ENCODE measurements around the gene ZNF512. TPM values are rescaled to one million over a fixed set of nuclear protein-coding genes. Genes with fewer than 3 reads are reported as not detected.
"Not testable (repeated sequence)": the region's sequence is repeated elsewhere in the genome, so short reads cannot be mapped to it uniquely, and the experiment has no call there.

Gene ZNF512
- polyA plus RNA-seq, 2 of the 4 experiments (the other 2 are of a cell fraction): 25.3 to 55.4 TPM

DNA sequence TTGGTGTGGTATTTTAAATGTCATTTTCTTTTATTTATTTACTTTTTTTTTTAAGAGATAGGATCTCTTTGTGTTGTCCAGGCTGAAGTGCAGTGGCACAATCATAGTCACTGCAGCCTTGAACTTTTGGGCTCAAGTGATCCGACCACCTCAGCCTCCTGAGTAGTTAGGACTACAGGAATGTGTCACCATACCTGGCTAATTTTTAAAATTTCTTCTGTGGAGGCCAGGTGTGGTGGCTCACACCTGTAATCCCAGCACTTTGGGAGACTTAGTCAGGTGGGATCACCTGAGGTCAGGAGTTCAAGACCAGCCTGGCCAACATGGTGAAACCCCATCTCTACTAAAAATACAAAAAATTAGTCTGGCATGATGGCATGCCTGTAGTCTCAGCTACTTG lies 33.5 kb upstream of the ZNF512 start:
- POLR2A ChIA-PET: no interaction called here
- DNase-seq (ENCODE audit: low read depth in 1 of 2, low spot score in 1 of 2) (no peak), FAIRE-seq (no peak), ATAC-seq (no peak)
- H3K4me1 ChIP-seq: peaks cover 9% of the 10 kb centered on the region; the same call in 2 of the 3 replicates
- TF ChIP-seq NPAS2 (CRISPR knock-in tag; IDR thresholded peaks at IDR 0.05; ENCODE audit: borderline replicate concordance) (no peak), JUNB (IDR thresholded peaks at IDR 0.05) (no peak), CEBPB (IDR thresholded peaks at IDR 0.05) (no peak), FOSL2 (IDR thresholded peaks at IDR 0.05) (no peak), FOSL2 (CRISPR knock-in tag; IDR thresholded peaks at IDR 0.05) (no peak), KDM5A (IDR thresholded peaks at IDR 0.05) (no peak), SREBF2 (IDR thresholded peaks at IDR 0.05) (no peak)
- H3K27ac ChIP-seq: no peak overlapping the region
- CTCF ChIA-PET: no interaction called here
- 48% methylated on average over 1 of the region's 1 CpG for WGBS (ENCODE audit: missing lambda C conversion rate)
- H3K4me3 ChIP-seq: no peak overlapping the region
- H3K9me3 ChIP-seq: peaks cover 5% of the 10 kb centered on the region; the same call in 1 of the 3 replicates
- no peak overlapping the region for H3K4me2 ChIP-seq

DNA sequence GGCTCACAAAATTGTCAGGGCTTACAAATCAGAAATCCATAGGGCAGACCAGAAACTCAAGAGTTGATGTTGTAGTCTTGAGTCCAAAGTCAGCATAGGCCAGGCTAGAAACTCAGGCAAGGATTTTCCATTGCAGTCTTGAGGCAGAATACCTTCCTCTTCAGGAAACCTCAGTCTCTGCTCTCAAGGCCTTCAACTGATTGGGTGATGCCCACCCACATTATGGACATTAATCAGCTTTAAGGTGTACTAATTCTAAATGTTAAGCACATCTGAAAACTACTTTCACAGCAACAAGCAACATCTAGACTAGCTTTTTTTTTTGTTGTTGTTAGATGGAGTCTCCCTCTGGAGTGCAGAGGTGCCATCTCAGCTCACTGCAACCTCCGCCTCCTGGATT lies 31.3 kb upstream of the ZNF512 start:
- Histone ChIP-seq H3K4me1 (peaks cover 9% of the 10 kb centered on the region; the same call in 2 of the 3 replicates), H3K4me3 (no peak overlapping the region), H3K4me2 (no peak overlapping the region), H3K9me3 (peaks cover 14% of the 10 kb centered on the region; the same call in 2 of the 3 replicates), H3K27ac (no peak overlapping the region)
- DNase-seq (ENCODE audit: low read depth in 1 of 2, low spot score in 1 of 2) (no peak), ATAC-seq (no peak), FAIRE-seq (no peak)
- ChIA-PET CTCF (interaction anchor here (1.1 kb wide), 1 partner anchor 18 kb away, joined by 3 read pairs; no protein-coding TSS in a partner anchor), POLR2A (no interaction called here)
- WGBS (ENCODE audit: missing lambda C conversion rate): 89% methylated on average over 1 of the region's 1 CpG
- TF ChIP-seq, protein P1, sequence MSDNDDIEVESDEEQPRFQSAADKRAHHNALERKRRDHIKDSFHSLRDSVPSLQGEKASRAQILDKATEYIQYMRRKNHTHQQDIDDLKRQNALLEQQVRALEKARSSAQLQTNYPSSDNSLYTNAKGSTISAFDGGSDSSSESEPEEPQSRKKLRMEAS (IDR thresholded peaks at IDR 0.05): no peak
- TF ChIP-seq CHD4 (IDR thresholded peaks at IDR 0.05; ENCODE audit: borderline replicate concordance): no peak
- TF ChIP-seq, protein P2, sequence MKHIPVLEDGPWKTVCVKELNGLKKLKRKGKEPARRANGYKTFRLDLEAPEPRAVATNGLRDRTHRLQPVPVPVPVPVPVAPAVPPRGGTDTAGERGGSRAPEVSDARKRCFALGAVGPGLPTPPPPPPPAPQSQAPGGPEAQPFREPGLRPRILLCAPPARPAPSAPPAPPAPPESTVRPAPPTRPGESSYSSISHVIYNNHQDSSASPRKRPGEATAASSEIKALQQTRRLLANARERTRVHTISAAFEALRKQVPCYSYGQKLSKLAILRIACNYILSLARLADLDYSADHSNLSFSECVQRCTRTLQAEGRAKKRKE (CRISPR knock-in tag; IDR thresholded peaks at IDR 0.05; ENCODE audit: low read depth): no peak
- TF ChIP-seq SMC3 (IDR thresholded peaks at IDR 0.05): no peak

DNA sequence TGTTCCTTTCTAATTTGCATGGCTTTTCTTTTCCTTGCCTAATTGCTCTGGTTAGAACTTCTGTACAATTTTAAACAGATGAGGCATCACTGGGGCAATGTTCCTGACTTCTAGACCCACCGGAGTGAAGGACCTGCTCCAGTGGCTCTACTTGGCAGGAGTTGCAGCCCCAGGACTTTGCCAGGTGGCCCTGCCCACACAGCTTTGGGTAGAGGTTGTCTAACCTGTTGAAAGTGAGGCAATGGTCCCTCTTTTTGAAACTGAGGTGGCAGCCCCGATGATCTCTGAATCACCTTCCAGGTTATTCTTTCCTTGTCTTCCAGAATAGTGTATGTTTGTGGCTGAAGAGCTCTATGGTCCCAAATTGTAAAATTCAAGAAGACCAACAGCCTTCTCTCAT lies 29.9 kb upstream of the ZNF512 start:
- no peak overlapping the region for H3K4me3 ChIP-seq
- DNase-seq (ENCODE audit: low read depth in 1 of 2, low spot score in 1 of 2): no peak
- no peak overlapping the region for H3K27ac ChIP-seq
- ChIA-PET CTCF (interaction anchor here (1.1 kb wide), 1 partner anchor 16 kb away, joined by 4 read pairs; a partner anchor contains a TSS), POLR2A (no interaction called here)
- no peak; a peak in 1 of 6 replicates for ATAC-seq
- H3K4me2 ChIP-seq: no peak overlapping the region
- no peak for FAIRE-seq
- WGBS (ENCODE audit: missing lambda C conversion rate): 30% methylated on average over 2 of the region's 2 CpGs
- H3K9me3 ChIP-seq: peaks cover 14% of the 10 kb centered on the region; the same call in 2 of the 3 replicates
- H3K4me1 ChIP-seq: peaks cover 9% of the 10 kb centered on the region; the same call in 2 of the 3 replicates
- TF ChIP-seq MAFK (IDR thresholded peaks at IDR 0.05; ENCODE audit: partially characterized antibody) (no peak), MAZ (IDR thresholded peaks at IDR 0.05; ENCODE audit: borderline replicate concordance, low read depth, low read length) (no peak), ZSCAN20 (CRISPR knock-in tag; IDR thresholded peaks at IDR 0.05) (no peak), HEYL (CRISPR knock-in tag; IDR thresholded peaks at IDR 0.05) (no peak), KDM5A (IDR thresholded peaks at IDR 0.05) (no peak), MYC (IDR thresholded peaks at IDR 0.05; ENCODE audit: borderline replicate concordance, low read length) (no peak), ZFP36 (IDR thresholded peaks at IDR 0.05; ENCODE audit: borderline replicate concordance, partially characterized antibody) (no peak), SMC3 (IDR thresholded peaks at IDR 0.05) (no peak), JUNB (IDR thresholded peaks at IDR 0.05) (no peak), TP53 (CRISPR knock-in tag; IDR thresholded peaks at IDR 0.05) (no peak)
- TF ChIP-seq, protein P3, sequence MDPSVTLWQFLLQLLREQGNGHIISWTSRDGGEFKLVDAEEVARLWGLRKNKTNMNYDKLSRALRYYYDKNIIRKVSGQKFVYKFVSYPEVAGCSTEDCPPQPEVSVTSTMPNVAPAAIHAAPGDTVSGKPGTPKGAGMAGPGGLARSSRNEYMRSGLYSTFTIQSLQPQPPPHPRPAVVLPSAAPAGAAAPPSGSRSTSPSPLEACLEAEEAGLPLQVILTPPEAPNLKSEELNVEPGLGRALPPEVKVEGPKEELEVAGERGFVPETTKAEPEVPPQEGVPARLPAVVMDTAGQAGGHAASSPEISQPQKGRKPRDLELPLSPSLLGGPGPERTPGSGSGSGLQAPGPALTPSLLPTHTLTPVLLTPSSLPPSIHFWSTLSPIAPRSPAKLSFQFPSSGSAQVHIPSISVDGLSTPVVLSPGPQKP (IDR thresholded peaks at IDR 0.05; ENCODE audit: low read depth, low read length): no peak
- TF ChIP-seq, protein P4, sequence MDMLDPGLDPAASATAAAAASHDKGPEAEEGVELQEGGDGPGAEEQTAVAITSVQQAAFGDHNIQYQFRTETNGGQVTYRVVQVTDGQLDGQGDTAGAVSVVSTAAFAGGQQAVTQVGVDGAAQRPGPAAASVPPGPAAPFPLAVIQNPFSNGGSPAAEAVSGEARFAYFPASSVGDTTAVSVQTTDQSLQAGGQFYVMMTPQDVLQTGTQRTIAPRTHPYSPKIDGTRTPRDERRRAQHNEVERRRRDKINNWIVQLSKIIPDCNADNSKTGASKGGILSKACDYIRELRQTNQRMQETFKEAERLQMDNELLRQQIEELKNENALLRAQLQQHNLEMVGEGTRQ (IDR thresholded peaks at IDR 0.05): no peak
- TF ChIP-seq, protein P5, sequence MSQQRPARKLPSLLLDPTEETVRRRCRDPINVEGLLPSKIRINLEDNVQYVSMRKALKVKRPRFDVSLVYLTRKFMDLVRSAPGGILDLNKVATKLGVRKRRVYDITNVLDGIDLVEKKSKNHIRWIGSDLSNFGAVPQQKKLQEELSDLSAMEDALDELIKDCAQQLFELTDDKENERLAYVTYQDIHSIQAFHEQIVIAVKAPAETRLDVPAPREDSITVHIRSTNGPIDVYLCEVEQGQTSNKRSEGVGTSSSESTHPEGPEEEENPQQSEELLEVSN (IDR thresholded peaks at IDR 0.05; ENCODE audit: borderline replicate concordance, low read depth): no peak
- TF ChIP-seq, protein P6, sequence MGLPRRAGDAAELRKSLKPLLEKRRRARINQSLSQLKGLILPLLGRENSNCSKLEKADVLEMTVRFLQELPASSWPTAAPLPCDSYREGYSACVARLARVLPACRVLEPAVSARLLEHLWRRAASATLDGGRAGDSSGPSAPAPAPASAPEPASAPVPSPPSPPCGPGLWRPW (IDR thresholded peaks at IDR 0.05): no peak

DNA sequence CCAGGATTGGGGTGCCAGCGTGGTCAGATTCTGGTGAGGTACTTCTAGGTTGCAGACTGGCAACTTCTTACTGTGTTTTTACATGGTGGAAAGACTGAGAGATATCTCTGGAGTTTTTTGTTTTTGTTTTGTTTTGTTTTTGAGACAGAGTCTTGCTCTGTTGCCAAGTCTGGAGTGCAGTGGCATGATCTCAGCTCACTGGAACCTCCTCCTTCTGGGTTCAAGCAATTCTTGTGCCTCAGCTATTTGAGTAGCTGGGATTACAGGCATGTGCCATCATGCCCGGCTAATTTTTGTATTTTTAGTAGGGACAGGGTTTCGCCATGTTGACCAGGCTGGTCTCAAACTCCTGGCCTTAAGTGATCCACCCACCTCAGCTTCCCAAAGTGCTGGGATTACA lies 28.4 kb upstream of the ZNF512 start:
- H3K27ac ChIP-seq; DNase-seq (ENCODE audit: low read depth in 1 of 2, low spot score in 1 of 2); ATAC-seq; POLR2A ChIA-PET; FAIRE-seq; H3K4me3 ChIP-seq; H3K4me2 ChIP-seq; H3K4me1 ChIP-seq: not testable (repeated sequence)
- peaks cover 14% of the 10 kb centered on the region; the same call in 2 of the 3 replicates for H3K9me3 ChIP-seq
- 49% methylated on average over 3 of the region's 3 CpGs for WGBS (ENCODE audit: missing lambda C conversion rate)
- CTCF ChIA-PET: interaction anchor here (1.0 kb wide), 1 partner anchor 28 kb away, joined by 3 read pairs; no protein-coding TSS in a partner anchor
